Activated gamma-delta T cell treated with anti-CD3 and anti-CD28 coated beads, Interleukin-2, amount 50 U/mL, for 16 hours (primary cell): ENCODE data around the gene COL23A1.

ENCODE experiments used
- DNase-seq: peaks from one replicate; pipeline ENCODE4 v3.0.0-alpha.2; 2020; ENCODE audit warnings: low read depth

Gene COL23A1

DNA sequence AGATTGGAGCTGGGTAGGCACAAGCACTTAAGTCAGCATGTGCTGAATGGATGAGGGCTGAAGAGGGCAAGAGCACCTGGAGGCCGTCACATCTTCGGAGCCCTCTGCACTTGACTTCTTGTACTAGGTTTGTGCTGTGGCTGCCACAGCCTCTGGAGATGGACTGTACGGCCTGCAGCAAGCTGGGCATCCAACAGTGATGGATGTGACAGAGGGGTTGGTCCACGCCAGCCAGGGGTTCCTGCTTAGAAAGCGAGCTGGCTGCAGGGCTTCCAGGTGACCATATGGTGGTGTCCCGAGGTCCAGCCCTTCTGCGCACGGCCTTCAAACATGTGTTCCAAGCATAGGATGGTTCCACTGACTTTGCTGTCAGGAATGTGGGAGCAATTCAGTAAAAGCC lies 292.4 kb downstream of the COL23A1 start:
- no peak for DNase-seq

DNA sequence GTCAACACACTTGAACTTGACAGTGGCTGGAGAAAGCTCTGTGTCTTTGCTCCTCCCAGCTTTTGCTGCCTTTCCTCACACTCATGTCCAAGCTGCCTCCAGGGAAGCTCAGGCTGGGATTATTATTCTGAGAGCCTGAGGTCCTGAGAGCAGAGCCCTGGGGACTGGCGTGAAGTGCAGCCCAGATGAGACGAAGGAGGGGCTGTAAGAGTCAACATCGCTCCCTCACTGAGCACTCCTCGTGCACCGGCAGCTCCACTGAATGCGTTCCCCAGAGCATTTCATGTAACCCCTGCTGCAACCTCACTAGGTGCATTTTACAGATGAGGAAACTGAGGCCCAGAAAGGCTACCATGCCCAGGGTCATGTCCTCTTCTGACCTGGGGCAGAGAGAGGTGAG lies 294.1 kb downstream of the COL23A1 start:
- no peak for DNase-seq

DNA sequence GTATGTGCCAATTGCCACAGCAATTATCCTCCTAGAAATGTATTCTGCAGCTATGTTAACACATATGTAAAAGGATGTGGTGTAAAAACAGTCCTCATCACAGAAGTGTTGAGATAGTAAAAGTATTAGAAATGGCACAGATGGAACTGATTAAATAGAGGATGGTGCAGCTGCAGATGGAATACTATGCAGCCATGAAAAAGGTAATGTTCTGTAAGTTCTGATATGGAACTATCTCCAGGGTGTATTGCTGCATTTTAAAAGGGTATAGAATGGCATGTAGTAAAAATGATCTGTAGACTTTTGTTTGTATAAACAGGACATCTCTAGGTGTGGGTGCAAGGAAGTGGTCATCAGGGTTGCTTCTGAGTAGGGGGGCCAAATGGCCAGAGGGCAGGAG lies 294.6 kb downstream of the COL23A1 start:
- DNase-seq: no peak

DNA sequence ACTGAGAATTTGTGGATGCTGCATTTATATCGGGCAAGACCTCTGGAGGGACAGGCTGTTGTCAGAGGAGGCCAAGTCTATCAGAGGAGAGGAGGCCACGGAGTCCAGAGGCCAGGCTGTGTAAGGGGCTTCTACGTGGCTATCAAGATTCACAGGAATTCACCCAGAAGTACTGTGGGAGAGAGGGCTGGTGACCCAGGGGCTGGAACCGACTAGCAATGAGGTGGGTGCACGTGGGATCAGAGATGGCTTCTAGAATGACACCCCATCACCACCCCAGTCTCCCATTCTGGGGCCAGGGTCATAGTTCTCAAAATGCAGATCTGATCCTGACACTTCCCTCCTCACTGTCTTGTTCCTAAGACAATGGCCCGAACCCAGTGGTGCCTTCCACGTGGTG lies 296.4 kb downstream of the COL23A1 start:
- DNase-seq: no peak

DNA sequence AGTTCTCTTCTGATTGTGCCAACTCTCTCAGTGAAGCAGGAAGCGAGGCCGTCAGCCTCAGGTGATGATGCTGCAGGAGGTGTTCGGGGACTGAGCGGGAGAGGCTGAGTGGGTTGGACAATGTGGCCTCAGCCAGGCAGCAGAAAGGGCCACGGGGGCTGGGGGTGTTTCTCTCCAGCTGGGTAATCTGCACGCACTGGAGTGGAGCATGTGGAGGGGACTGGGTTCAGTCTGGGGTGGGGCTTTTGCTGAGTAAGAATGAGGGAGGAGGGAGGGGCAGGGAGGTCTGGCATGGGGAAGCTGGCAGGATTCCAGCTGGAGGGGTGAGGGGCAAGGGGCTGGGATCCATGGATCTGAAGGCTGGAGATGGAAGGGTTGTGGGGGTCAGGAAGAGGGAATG lies 296.8 kb downstream of the COL23A1 start:
- DNase-seq: no peak

DNA sequence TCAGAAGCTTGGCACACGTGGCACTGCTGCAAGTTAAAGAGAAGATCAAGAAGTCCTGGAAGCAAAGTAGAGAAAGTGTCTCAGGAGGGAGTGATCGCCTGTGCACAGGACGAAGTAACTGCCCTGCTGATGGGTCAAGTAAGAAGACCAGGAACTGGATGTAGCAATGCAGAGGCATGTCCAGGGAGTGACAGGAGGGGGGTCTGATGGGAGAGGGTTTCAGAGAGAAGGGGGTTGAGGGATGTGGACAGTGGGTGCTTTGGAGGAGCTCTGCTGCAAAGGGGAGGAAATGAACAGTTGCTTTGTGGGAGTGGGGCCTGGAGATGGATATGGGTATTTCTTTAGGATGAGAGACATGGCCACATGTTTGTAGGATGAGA lies 297.4 kb downstream of the COL23A1 start:
- no peak for DNase-seq

DNA sequence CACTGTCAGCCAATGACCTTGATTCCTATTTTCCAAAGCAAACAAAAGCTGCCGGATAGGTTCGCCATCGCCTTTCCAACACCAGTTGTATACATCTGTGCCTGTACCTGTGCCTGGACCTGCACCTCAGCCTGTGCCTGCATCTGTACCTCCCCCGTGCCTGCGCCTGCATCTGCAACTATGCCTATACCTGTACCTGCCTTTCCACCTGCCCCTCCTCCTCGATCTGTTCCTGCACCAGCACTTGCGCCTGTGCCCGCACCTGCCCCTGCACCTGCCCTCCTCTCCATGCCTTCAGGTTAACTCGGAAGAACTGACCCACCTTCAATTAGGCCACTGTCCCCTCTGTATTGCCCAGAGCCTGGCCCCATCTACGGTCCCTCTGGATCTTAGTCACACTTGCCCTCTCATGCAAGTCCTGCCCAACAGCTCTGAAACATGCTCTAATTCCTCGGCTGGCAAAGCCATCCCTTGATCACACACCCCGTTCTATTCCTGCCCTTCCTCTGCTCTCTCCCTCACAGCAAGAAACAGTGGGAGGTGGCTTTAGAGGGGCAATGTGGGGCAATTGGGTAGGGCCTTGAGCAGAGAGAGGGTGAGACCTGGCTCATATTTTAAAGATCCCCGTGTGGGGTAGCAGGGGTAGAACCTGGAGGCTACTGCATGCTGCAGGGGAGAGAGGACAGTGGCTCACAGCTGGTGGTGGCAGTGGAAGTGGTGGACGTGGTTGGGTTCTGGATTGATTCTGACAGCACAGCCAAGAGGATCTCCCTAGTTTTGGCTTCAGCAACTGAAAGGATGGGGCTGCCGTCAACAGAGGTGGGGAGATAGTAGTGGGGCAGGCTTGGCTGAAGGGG lies 298.0 kb downstream of the COL23A1 start:
- no peak for DNase-seq

DNA sequence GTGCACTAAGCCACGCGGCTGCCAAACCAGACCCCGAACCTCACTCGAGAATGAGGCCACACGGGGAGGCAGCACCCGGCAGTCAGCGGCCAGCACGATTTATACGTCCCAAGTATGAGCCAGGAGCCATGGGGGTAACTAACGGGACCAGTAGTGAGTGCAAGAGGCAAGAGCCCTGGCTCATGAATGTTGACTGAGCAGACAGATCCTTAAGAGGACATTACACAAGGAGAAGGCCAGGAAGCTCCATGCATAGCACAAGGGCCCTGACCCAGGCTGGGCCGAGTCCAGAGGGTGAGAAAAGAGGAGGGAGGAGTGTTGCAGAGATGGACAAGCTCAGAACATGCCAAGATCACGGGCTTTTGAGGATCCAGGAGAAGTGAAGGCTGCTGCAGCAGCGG lies 299.0 kb downstream of the COL23A1 start:
- no peak for DNase-seq

DNA sequence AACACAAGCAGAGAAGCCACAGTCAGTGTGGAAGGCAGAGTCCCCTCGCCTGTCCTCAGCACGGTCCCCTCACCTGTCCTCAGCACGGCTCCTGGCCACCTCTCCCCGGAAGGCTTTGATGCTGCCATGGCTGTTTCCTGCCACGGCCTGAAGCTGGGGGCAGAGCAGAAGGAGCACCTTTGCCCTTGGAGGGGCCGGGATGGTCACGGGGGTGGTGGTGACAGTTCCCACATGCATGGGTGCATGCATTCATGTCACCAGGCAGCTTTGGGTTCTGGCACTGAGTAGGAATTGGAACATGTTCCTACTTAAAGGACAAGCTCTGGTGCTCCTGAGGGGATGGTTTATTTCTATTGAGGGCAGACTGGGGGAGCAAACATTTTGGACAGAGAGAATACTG lies 299.8 kb downstream of the COL23A1 start:
- no peak for DNase-seq

DNA sequence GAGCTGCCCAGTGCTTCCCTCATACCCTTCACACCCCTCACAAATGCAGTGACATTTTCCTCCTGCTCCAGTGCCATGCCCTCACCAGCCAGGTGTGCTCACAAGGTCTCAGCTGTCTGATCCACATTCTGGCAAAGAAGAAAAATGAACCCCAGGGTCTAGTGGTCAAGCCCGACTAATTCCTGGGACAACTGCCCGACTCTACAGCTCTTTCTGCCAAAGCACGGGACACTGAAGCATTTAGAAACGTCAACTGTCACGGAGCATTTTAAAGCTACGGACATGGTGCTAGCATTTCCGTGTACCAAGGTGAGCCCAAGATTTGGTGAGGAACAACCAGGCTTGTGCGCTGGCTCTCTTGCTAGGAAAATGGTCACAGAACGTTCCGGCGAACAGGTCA lies 300.8 kb downstream of the COL23A1 start:
- DNase-seq: no peak

DNA sequence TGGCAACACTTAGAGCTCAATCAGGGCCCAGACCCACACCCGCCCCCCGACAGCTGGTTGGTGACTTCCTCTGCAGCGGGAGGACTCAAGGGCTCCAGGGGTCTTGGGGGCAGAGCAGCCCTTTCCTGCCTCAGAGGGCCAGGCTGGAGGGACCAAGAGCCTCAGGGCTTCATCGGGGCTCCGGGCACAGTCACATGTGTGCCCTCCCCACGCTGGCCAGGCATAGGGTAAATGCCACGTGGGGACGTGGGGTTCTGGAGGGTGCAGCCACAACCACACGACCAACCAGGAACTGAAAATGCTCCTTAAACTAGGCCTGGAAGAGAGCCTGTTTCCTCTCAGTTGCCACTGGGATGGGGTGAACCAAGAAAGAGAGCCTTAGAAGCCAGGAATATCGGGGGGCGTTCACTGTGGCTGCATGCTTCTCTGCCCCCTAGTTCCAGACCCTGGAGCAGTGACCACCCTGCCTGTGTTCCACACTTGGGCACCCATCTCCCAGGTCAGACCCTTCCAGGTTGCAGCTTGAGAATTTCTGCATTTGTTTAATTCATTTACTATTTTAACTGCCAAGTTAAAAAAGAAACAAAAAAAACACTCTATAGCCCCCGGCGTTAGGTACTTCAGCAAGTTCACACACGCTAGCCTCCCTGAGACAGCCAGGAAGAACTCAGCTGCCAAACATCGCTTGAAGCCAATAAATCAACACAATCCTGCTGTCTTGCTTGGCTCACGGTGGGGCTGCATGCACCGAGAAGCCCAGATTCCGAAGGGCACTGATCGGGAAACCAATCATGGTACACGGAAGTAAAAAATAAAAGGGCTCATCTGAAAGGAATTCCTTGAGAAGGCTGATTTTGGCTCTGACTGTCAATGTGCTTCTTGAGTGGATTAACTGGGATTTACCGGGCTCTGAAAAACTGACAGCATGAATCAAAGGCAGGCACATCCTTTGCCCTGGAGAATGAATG lies 301.5 kb downstream of the COL23A1 start:
- no peak for DNase-seq

DNA sequence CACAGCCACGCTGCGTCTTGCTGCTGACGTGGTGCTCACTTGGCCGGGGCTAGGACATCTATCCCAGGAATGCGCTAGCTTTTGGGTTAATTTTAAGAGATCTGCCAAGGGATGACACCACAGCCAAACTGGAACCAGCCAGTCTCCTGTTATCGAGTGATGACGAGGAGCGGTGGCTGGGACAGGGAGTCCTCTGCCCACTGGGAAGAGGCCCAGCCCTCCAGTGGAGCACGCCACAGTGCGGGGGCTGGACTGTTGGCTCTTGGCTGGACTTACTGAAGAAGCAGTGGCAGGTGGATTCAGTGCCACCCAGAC lies 302.4 kb downstream of the COL23A1 start:
- DNase-seq: no peak

DNA sequence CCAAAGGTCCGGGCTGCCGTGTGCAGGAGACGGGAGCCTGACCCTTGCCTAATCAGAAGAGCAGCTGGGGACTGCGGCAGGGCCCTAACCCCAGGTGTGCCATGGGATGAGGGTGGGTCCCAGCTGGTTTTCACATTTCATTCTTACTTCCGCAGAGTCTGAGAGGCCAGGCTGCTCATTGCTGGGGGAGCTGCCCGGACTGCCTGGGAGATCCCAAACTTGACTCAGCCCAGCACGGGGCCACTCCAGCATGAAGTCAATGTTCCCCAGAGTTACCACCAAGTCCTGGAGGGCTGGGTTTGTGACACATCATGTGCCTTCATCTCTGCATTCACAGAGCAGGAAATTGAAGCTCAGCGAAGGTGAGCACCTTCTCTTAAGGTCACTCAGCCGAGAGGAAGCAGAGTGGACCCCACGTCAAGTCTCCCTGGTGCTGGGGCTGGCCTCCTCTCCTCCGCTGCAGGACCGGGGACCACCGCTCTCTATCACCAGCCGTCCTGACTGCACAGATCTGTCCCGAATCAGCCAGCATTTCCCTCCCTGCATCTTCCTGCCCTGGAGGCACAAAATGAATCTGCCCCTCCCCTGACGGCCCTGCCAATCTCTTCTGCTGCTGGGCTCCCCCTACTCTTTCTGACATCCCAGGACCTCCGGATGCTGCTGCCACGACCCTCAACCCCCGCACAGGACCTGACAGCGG lies 303.0 kb downstream of the COL23A1 start:
- no peak for DNase-seq

DNA sequence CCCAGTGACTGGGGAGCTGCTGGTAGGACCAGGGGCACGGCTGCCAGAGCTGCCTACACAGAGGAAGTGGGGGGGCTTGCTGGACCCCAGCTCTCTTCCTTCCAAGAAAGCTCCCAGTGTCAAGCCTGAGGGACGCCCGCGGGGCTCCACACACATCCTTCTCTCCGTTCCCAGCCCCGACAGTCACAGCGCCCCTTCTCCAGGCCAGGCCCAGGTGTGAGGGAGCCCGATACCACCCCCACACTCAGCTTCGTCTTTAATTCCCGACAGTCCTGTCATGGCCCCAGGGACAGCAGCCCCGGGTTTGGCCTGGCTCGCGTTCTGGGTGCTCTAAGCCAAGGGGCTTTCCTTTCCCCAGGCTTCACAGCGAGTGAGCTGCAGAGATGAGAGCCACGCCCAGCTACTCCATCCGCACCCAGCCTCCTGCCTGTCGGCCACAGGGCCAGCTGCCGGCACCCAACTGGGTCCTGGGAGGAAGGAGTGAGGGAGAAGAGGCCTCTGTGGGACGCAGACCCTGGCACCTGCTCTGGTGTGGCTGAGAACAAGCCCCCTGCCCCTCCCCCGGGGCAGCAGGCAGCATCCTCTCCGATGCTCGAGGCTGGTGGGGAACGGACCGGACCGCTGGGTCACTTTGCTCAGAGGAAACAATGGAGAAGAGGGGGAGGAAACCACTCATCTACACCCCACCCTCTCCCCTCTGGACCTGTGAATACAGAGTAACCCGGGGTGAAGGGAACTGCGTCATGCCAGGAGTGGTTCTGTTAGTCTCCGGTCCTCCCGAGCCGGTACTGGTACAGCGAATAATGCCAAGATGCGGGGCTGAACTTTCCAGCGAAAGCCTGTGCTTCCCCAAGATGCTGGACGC lies 303.7 kb downstream of the COL23A1 start:
- no peak for DNase-seq

DNA sequence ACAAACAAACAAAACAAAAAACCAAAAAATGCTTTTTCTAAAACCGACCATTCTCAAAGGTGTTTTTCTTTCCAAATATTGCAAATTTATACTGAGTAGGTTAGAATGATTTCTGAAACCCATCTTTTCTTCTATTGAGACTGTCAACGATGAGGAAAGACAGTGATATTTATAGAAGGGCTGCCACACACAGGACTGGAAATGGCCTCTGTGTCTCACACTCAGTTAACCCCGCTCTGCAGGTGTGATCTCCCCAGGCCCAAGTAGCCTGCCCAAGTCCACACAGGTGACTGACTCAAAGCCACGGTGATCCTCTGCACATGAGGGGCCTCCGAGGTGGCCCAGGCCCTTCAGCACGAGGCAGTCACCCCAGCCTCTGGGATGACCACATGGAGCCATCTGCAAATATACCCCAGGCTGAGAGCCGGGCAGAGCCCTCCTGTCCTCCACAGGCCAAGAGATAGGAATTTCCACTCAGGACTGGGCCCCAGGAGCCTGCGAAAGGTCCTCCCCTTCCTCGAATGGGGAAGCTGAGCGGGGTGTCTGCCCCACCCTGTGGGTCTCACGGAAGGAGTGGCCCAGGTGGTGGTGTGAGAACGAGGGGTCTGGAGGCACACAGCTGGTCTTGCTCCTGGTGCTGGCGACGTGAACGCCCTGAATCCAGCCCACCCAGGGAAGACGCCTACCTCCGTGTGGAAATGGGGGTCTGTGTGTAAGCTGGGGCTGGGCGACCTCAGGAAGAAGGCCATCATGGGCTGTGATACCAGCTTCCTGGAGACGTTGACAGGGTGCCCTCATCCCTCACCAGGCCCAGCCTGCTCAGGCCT lies 304.6 kb downstream of the COL23A1 start:
- no peak for DNase-seq

DNA sequence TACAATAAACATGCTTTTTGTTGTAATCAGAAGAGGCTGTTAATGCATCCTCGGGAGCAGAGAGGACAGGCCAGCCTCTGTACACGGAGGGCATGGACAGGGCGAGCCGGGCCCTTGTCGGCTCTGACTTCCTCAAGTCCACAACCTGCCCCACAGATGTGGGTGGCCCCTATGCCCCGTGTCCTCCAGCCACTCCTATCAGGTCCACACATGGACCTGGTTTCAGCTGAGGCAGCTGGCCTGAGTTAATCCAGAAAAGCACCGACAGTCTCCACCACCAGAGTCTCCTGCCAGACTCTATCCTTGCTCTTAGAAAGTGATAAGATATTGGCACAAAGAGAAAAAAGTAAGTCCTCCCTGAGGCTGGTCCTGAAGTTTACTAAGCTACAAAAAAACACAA lies 305.2 kb downstream of the COL23A1 start:
- no peak for DNase-seq

DNA sequence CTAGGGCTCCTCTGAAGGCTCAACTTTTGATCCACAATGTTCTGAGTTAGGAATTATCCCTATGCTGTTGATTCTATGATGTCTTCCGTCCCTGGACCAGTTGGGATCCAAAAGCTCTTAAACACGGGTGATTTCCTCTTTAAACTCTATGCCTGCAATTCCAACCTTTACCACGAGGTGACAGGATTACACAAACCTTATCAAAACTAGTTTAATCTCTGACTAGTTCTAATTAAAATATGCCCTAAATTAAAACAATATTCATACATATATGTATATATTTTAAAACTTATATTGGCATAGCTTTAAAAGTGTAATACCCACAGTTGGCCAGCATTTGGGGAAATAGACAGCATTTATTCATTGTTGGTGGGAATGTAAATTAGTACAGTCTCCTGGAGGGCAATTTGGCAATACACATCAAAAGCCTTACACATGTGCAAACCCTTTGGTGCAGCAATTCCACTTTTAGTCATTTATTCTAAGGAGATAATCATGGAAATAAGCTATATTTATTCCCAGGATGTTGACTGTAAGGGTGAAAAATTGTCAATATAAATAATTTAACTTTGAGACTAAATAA lies 306.0 kb downstream of the COL23A1 start:
- no peak for DNase-seq

DNA sequence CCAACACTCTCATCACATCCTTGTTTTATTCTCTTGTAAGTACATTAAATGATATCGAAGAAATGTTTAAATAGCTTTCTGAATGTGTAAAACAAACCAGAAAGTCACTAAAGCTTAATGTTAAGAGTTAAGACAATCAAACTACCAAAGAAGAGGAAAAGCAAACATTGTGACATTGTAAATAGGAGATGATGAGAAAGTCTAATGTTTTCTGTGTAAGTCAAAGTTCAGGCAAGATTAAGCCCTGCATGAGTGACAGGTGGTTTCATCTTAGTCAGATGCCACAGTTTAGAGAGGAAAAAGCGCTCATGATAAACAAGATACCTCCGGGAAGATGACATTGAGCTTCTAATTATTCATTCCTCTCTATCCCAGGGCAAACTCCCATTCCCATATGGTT lies 306.7 kb downstream of the COL23A1 start:
- DNase-seq: no peak

DNA sequence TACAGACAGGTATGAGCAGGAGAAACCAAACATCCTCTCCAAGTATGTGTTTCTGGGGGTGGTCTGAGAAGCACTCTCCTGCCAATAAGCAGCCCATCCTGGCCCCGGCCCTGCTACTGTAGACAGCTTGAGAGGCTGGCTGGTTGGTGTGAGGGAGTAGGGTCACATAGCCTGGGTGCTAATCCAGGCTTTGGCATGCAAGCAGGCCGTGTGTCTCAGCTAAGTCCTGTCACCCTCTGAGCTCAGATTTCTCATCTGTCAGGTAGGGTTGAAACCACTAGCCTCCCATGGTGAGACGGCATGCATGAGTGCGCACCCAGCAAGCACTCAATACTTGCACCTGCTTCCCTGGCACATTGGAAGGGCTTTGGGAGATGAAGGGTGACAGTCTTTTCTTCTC lies 307.8 kb downstream of the COL23A1 start:
- DNase-seq: no peak

DNA sequence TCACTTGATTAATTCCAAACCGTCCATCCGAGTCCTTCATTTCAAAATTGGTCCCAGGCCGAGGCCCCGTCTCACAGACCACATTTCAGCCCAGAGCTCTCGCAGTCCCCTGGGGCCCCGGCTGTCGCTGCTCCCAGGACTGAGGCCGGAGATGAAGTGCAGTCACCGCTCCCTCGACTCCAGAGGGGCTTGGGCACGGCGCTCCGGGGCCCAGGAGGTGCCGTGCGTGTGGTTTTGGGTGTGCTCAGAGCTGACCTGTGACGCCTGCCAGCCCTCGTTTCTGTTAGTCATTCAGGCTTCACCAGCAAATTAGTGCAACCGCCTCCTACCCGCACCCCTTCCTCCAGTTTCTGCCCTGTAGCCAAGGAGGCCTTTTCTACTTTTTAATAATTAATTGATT lies 308.9 kb downstream of the COL23A1 start:
- no peak for DNase-seq

DNA sequence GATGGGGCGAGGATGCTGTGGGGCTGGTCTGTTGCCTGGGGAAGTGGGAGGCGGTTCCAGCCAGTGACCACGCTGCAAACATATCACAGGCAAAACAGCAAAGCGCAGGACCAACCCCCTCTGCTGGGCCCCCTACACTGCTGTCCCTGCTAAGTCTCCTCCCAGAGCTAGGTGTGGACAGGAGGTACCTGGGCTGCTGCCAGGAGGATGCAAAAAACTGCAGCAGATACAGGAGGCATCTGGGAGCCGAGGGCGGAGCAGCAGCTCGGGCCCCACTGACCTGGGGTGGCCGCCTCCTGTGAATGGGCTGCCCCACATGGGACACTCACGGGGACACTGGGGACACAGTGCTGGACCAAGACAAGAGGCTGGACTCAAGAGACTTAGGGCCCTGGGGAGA lies 309.6 kb downstream of the COL23A1 start:
- no peak for DNase-seq
